MG63 (cell line): ENCODE results near the gene RNF145. TPM values are rescaled to one million over a fixed set of nuclear protein-coding genes. Genes with fewer than 3 reads are reported as not detected.

Experiments used
- DNase-seq: peaks from one replicate; pipeline ENCODE4 v3.0.0-alpha.2; 2020
- H3K27me3 ChIP-seq: fragments of 250-450 bp; sonication (Bioruptor Pico); 2 replicates; pipeline ENCODE4 v1.5.1; 2020; ENCODE audit warnings: mild to moderate bottlenecking, moderate library complexity
- H3K36me3 ChIP-seq: fragments of 250-450 bp; sonication (Bioruptor Pico); 2 replicates; pipeline ENCODE4 v1.5.1; 2020; ENCODE audit warnings: mild to moderate bottlenecking, moderate library complexity
- H3K4me3 ChIP-seq: fragments of 250-450 bp; sonication (Bioruptor Pico); 2 replicates; pipeline ENCODE4 v1.5.1; 2020; ENCODE audit warnings: mild to moderate bottlenecking, moderate library complexity
- H3K9me3 ChIP-seq: fragments of 250-450 bp; sonication (Bioruptor Pico); 2 replicates; pipeline ENCODE4 v1.5.1; 2020; ENCODE audit warnings: mild to moderate bottlenecking, moderate library complexity
- total RNA-seq: library from RNA; depleted of rRNA; stranded (reverse); fragments of >200 nt; shearing (Covaris generic); gene quantifications from 2 replicates; pipeline ENCODE4 v1.2.3, GENCODE V29; 2014; ENCODE audit warnings: low replicate concordance

The RNF145 gene
- total RNA-seq, 1 experiment from 2014 or later = 30.8 TPM

DNA sequence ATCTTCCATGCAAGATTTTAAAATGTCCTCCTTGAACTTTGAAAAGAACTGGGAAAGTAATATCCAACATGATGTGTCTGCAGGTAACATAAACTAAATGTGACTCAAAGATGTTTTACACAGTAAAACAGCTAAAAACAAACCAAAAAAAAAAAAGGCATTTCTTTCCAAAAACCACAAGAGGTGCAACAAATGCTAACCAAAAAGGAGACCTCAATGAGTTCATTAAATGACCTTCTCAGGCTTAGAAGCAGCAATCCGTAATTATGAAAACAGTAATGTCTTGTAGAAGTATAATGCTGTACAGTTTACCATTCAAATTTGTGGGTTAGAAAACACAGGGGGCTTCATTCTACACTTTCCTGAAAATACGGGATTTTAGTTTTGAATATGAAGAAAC, 2.5 kb downstream of the RNF145 start:
- Histone ChIP-seq H3K9me3 (no peaks in the 10 kb centered on the region), H3K27me3 (no peaks in the 10 kb centered on the region)
- no peak for DNase-seq

DNA sequence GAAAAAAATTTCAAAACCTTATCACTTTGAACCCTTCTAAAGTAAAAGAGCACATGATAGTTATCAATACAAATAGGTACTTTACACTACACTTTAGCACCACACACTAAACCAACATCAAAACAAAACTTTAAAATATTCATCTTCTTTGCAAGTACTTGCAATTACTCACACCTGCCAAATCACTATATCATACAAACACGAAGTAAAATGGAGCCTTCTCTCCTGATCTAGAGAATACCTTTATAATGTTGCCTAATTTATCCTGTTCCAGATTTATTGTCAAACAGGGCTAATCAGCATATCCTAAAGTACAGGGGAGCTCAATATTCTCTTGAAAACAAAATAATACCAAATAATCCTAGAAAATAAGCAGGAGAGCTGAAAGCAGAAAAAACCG, 3.0 kb downstream of the RNF145 start:
- H3K36me3 ChIP-seq = peaks cover 12% of the 10 kb centered on the region
- H3K9me3 ChIP-seq = no peaks in the 10 kb centered on the region
- peak overlapping the region; percentile 81 for H3K4me3 ChIP-seq
- no peaks in the 10 kb centered on the region for H3K27me3 ChIP-seq
- DNase-seq = no peak

More for the DNA sequence above, 2.5 kb downstream of the RNF145 start:
- Histone ChIP-seq H3K4me3 (peak overlapping the region; percentile 81), H3K36me3 (peaks cover 7% of the 10 kb centered on the region)

DNA sequence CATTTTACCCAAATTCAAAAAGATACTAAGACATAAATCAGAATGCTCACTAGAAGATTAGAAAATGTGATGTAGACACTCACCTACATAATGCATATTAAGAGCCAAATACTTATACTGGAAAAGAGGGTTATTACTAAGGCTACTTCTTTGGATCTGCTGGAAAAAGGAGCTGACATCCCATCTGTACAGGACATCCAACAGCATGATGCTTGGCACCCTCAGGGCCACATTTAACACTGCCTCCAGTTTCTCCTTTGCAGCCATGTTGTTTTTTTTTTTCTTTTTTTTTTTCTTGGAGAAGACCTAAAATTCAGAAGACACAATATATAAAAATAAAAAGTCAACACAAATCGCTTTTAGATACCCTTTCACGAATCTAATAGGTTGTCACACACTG, 6.0 kb downstream of the RNF145 start:
- Histone ChIP-seq H3K27me3 (no peaks in the 10 kb centered on the region), H3K9me3 (no peaks in the 10 kb centered on the region), H3K36me3 (peaks cover 33% of the 10 kb centered on the region), H3K4me3 (no peak overlapping the region)
- DNase-seq = no peak

DNA sequence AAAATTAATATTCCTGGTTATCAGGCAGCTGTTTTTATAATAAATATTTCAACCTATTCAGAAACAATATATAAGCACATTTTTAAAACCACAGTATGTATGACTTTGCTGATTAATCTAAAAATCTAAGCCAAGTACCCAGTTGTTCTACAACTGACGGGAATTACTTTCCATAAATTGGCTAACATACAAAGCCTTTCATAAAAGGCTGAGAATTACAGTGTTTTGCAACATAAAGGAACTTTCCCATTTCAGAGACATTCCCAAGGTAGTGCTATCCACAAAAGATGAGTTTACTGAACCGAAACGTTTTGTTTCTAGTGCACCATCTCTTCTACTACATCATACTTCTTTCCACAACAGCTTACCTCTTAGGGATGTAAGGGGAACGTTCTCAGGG, 7.2 kb downstream of the RNF145 start:
- Histone ChIP-seq H3K27me3 (no peaks in the 10 kb centered on the region), H3K9me3 (no peaks in the 10 kb centered on the region), H3K36me3 (peaks cover 43% of the 10 kb centered on the region), H3K4me3 (no peak overlapping the region)
- no peak for DNase-seq

DNA sequence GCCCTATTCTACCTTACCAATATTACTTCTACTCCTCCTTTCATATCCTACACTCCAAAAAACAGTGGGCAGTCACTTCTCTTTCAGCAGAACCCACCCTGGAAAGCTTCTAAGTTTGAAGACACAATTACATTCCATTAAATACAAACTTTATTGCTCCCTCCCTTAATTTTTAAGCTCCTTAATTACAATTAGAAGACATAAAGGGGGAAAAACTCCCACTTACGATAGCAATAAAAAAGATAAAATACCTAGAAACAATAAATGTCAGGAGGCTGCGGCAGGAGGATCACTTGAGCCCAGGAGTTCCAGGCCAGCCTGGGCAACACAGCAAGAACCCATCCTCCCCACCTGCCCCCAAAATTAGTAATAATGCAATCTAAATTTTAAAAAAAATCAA, 9.6 kb downstream of the RNF145 start:
- no peak for DNase-seq
- Histone ChIP-seq H3K27me3 (no peaks in the 10 kb centered on the region), H3K36me3 (peaks cover 64% of the 10 kb centered on the region), H3K4me3 (no peak overlapping the region), H3K9me3 (no peaks in the 10 kb centered on the region)

DNA sequence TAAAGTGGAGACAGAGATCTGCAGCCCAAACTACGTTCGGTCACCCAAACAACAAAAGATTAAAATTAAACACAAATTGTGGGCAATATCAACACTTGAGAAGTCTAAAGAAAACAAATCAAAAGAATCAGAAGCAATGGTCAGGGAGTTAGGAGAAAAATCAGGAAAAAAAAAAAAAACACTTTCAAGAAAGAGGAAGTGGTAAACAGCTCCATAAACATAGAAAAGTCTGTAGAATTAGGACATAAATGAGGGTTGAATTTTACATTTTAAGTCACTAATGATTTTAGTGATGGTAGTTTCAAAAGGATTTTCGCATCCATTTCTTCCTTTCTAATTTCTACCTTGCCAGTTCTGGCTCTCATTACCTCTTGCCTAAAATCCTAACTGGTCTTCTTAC, 10.1 kb downstream of the RNF145 start:
- H3K9me3 ChIP-seq = no peaks in the 10 kb centered on the region
- H3K36me3 ChIP-seq = peaks cover 68% of the 10 kb centered on the region
- no peak overlapping the region for H3K4me3 ChIP-seq

DNA sequence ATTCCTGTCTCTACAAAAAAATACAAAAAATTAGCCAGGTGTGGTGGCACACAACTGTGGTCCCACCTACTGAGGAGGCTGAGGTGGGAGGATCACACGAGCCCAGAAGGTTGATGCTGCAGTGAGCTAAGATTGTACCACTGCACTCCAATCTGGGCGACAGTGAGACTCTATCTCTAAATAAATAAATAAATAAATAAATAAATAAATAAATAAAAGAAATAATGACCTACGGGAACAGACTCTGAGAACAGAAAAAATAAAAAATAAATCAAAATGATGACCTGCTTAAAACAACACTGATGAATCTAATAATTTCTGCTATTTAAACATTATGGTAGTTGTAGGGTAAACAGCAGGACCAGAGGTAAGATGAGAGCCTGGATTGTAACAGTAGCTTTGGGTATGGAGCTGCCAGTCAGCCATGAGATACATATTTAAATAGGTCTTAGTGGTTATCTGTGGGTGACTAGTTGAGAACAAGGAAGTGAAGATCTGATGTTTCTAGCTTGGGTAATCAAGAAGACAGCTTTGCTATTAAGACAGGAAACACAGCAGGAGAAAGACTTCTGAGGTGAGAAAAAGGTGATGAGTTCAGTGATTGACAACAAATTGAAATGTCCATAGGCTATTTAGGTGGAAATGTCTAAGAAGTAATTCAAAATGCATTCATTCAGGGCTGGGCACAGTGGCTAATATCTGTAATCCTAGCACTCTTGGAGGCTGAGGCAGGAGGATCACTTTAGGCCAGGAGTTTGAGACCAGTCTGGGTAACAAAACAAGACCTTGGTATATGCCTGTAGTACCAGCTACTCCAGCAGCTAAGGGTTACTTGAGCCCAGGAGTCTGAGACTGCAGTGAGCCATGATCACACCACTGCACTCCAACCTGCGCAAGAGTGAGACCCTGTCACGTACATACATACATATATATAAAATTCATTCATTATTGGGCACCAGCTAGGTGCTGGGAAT, 11.0 kb downstream of the RNF145 start:
- H3K9me3 ChIP-seq = no peaks in the 10 kb centered on the region
- H3K27me3 ChIP-seq = no peaks in the 10 kb centered on the region
- H3K36me3 ChIP-seq = peaks cover 73% of the 10 kb centered on the region
- DNase-seq = no peak
- no peak overlapping the region for H3K4me3 ChIP-seq

More for the DNA sequence above, 10.1 kb downstream of the RNF145 start:
- no peak for DNase-seq
- no peaks in the 10 kb centered on the region for H3K27me3 ChIP-seq

DNA sequence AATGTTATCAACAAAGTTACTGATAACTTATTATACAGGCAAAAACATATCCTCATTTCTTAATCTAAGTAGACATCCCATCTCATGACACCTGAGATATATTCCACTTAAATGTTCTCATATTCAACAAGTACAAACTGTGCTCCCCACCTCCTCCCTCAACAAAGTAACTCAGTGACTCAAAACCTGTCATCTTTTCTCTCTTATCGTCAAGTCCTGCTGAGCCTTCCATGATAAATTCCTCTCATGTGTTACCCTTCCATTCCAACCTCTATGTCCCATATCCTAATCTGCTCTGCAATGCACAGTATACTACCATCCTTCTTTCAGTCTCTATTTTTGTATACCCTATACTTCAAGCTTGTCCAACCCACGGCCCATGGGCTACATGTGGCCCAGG, 13.6 kb downstream of the RNF145 start:
- DNase-seq = no peak
- H3K36me3 ChIP-seq = peaks cover 73% of the 10 kb centered on the region
- H3K9me3 ChIP-seq = no peaks in the 10 kb centered on the region
- H3K27me3 ChIP-seq = no peaks in the 10 kb centered on the region
- no peak overlapping the region for H3K4me3 ChIP-seq

DNA sequence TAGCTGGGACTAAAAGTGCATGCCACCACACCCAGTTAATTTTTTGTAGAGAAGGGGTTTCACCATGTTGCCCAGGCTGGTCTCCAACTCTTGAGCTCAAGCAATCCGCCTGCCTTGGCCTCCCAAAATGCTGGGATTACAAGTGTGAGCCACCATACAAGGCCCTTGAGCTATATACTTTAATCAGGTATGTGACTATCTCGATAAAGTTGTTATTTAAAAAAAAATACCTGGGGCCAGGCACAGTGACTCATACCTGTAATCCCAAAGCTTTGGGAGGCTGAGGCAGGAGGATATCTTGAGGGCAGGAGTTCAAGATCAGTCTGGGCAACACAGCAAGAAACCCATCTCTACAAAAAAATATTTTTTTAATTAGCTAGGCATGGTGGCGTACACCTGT, 19.2 kb downstream of the RNF145 start:
- no peaks in the 10 kb centered on the region for H3K27me3 ChIP-seq
- no peak for DNase-seq
- H3K36me3 ChIP-seq = peaks cover 53% of the 10 kb centered on the region
- no peak overlapping the region for H3K4me3 ChIP-seq
- no peaks in the 10 kb centered on the region for H3K9me3 ChIP-seq

DNA sequence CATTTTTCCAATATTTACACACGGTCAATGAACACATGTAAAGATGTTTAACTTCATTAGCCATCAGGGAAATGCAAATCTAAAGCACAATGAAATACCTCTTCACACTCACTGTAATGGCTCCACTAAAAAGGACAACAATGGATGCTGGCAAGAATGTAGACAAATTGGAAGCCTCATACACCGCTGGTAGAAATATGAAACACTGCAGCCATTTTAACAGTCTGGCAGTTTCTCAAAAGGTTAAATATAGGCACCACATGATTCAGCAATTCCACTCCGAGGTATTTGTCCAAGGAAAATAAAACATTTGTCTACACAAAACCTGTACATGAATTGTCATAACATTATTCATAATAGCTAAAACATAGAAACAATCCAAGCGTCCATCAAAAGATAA, 20.0 kb downstream of the RNF145 start:
- Histone ChIP-seq H3K36me3 (peaks cover 46% of the 10 kb centered on the region), H3K9me3 (no peaks in the 10 kb centered on the region), H3K27me3 (no peaks in the 10 kb centered on the region), H3K4me3 (no peak overlapping the region)
- no peak for DNase-seq

DNA sequence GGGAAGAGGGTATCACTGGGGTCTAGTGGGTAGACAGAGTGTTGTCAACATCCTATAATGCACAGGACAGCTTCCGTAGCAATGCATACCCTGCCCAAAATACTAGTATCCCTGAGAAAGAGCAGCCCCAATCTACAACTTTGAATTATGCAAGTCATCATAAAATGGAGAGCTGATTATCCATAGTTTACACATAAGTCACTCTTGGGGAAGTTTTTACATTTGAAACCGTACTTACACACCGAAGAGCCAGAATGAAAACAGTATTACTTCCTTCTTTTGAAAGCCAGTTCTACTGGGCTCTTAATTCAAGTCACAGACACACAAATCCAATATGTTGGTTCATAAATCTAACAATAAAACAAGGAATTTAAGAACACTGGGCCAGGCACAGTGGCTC, 21.6 kb downstream of the RNF145 start:
- no peak overlapping the region for H3K4me3 ChIP-seq
- H3K36me3 ChIP-seq = peaks cover 37% of the 10 kb centered on the region
- no peak for DNase-seq
- no peaks in the 10 kb centered on the region for H3K27me3 ChIP-seq
- H3K9me3 ChIP-seq = no peaks in the 10 kb centered on the region

DNA sequence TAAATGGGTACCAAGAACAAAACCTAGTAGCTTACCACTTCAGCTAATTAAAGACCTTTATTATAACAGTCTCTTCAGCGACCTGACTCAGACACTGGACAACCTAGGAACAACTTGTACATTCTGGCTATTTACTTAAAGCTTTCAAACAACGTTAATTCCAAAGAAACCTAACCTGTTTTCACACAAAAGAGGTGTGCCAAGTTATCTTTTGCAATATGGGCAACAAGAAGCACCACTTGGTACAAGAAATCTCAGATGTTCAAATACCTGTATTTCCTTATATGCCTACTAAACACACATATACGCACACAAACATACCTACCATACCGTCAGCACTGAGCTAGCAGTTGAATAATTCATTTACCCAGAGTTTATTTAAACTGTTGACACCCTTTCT, 23.0 kb downstream of the RNF145 start:
- DNase-seq = no peak

DNA sequence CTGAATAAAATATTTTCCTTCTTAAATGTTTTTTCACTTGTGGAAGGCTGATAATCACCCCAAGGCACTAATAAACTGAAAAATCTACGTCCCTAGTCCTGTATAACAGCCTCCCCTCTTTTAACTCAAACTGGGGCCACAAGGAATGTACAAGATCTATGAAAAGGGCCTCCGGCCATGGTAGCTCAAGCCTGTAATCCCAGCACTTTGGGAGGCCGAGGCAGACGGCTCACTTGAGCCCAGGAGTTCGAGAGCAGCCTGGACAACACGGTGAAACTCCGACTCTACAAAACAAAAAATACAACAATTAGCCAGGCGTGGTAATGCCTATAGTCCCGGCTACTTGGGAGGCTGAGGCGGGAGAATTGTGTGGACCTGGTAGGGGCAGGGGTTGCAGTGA, 23.6 kb downstream of the RNF145 start:
- peaks cover 28% of the 10 kb centered on the region for H3K36me3 ChIP-seq
- H3K9me3 ChIP-seq = no peaks in the 10 kb centered on the region
- H3K4me3 ChIP-seq = no peak overlapping the region
- no peaks in the 10 kb centered on the region for H3K27me3 ChIP-seq
- DNase-seq = no peak

More for the DNA sequence above, 23.0 kb downstream of the RNF145 start:
- no peaks in the 10 kb centered on the region for H3K9me3 ChIP-seq
- no peaks in the 10 kb centered on the region for H3K27me3 ChIP-seq
- no peak overlapping the region for H3K4me3 ChIP-seq
- H3K36me3 ChIP-seq = peaks cover 31% of the 10 kb centered on the region

DNA sequence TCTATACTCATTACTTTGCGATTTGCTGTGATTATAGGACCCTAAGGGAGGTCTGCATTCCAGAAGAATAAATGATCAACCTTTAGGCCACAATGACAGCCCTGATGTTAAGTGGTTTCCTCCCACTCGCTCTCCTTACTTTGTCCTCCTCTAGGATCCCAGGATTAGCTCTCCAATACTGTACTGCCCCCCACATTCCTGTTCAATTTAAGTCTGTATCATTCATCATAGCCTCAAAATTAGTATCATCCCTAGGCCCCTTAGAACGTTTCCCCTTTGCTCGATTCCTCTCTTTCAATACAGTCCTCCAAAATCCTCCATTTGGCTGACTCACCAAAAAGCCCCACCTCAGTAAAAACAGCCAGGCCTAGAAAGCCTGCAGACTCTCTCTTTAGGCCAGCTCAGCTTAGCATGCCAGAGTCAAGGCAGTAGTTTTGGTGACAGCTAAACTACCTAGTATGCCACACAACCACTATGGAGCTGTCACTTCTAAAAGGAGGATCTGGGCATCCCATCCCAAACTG, 24.4 kb downstream of the RNF145 start:
- Histone ChIP-seq H3K36me3 (peaks cover 26% of the 10 kb centered on the region), H3K9me3 (no peaks in the 10 kb centered on the region), H3K27me3 (no peaks in the 10 kb centered on the region), H3K4me3 (no peak overlapping the region)
- DNase-seq = peak; percentile 66

DNA sequence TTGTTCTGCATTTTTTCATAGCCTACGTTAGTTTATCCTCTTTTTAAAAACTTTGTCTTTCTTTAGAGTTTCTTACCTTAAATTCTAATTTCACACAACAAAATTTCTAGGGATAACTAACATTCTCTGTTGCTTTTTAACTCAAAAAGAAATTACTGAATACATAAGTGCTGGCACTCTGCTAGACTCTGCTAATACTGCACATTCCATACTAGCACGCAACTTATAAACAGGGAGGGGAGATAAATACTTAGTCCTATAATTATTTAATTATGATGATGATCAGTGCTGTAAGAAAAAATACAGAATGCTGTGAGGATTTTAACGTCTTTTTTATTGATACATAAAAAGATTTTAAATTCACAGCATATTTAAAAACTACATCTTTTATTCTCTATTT, 25.1 kb downstream of the RNF145 start:
- H3K27me3 ChIP-seq = no peaks in the 10 kb centered on the region
- no peaks in the 10 kb centered on the region for H3K9me3 ChIP-seq
- no peak overlapping the region for H3K4me3 ChIP-seq
- H3K36me3 ChIP-seq = peaks cover 25% of the 10 kb centered on the region
- no peak for DNase-seq

DNA sequence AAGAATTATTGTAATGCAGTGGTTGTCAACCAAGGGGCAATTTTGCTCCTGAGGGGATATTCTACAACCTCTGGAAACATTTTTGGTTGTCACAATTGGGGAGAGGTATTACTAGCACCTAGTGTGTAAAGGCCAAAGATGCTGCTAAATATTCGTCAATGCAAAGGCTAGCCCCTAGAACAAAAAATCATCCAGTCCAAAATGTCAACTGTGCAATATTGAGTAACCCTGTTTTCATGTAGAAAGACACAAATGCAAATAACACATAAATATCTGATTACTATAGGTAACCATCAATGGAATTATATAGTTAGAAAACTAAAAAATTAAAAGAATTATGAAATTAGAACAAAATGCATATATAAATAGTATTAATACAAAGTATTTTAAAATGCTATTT, 26.1 kb downstream of the RNF145 start:
- Histone ChIP-seq H3K27me3 (no peaks in the 10 kb centered on the region), H3K36me3 (peaks cover 21% of the 10 kb centered on the region), H3K4me3 (no peak overlapping the region), H3K9me3 (no peaks in the 10 kb centered on the region)
- DNase-seq = no peak

DNA sequence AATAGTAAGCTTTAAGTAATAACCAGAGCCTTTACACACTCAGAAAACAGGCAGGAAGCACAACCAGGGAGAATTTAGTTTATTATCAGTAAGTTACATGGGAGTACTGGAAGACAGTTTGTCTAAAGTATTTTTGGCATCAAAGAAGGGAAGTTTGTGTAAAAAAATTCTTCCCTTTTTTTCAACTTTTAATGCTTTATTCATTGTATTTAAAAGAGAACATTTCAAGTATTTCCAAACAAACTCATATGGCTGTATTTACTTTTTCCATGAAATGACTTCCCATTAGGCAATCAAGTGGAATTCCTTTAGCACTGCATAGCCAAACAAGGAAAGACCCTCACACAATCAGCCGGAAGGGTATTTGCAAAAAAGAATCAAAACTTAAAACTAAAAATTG, 26.7 kb downstream of the RNF145 start:
- DNase-seq = no peak
- no peak overlapping the region for H3K4me3 ChIP-seq
- H3K27me3 ChIP-seq = no peaks in the 10 kb centered on the region
- H3K36me3 ChIP-seq = peaks cover 18% of the 10 kb centered on the region
- H3K9me3 ChIP-seq = no peaks in the 10 kb centered on the region

DNA sequence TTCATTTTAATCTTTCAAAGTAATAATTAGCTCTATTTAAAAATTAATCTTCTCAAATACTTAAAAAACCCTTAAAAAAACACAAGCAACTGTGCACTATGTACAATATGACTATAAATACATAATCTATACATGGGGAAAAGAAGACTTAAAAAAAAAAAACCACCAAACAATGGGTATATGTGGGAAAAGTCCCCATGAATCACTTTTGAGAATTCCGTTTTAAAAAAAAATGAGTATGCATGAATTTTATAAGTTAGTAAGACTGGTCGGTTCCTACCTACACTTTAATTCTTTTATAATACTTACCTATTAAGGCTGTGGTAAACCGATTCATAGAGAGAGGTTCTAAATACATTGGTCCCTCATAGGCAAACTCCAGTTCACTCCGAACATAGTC, 27.7 kb downstream of the RNF145 start:
- Histone ChIP-seq H3K4me3 (no peak overlapping the region), H3K9me3 (no peaks in the 10 kb centered on the region), H3K27me3 (no peaks in the 10 kb centered on the region), H3K36me3 (peaks cover 20% of the 10 kb centered on the region)
- DNase-seq = no peak
